GM12878 (cell line): ENCODE measurements around the gene BORCS6. TPM values are rescaled to one million over a fixed set of nuclear protein-coding genes. Genes with fewer than 3 reads are reported as not detected.

Experiments
- CBX3 ChIP-seq: fragments of 200-600 bp; sonication (generic); IDR thresholded peaks from 2 replicates; pipeline ENCODE4 v1.6.1; 2016; ENCODE audit warnings: low read depth, borderline replicate concordance
- CHD4 ChIP-seq: fragments of 200-600 bp; sonication (generic); IDR thresholded peaks from 2 replicates; pipeline ENCODE4 v1.6.1; 2016; ENCODE audit warnings: mild to moderate bottlenecking
- CTCF ChIP-seq, 3 experiments: IDR thresholded peaks in 2 of 3; conservative IDR thresholded peaks in 1 of 3; 2 replicates each; pipeline ENCODE4 v1.5.1; 2011; ENCODE audit warnings: low read depth in 3 of 3, low read length in 3 of 3, mild to moderate bottlenecking in 3 of 3, control low read depth in 2 of 3, moderate library complexity in 2 of 3, inconsistent platforms in 1 of 3, mixed read lengths in 1 of 3; ENCODE audit not compliant: control insufficient read depth in 2 of 3, insufficient read depth in 1 of 3; ENCODE audit errors: extremely low read depth in 1 of 3
- E2F4 ChIP-seq: IDR thresholded peaks from 2 replicates; pipeline ENCODE4 v1.6.1; 2012; ENCODE audit warnings: low read depth, low read length, improper control_type of control experiment
- FOXK2 ChIP-seq: fragments of 450-650 bp; IDR thresholded peaks from 2 replicates; pipeline ENCODE4 v1.6.1; 2017; ENCODE audit warnings: mild to moderate bottlenecking, moderate library complexity
- IRF5 ChIP-seq: fragments of 450-650 bp; IDR thresholded peaks from 2 replicates; pipeline ENCODE4 v1.6.1; 2017; ENCODE audit warnings: borderline replicate concordance
- MEF2B ChIP-seq: fragments of 450-650 bp; IDR thresholded peaks from 2 replicates; pipeline ENCODE4 v1.6.1; 2018; ENCODE audit warnings: mild to moderate bottlenecking, moderate library complexity; ENCODE audit not compliant: partially characterized antibody, poor library complexity, severe bottlenecking
- MYB ChIP-seq: fragments of 150-350 bp; IDR thresholded peaks from 2 replicates; pipeline ENCODE4 v1.6.1; 2014; ENCODE audit warnings: mild to moderate bottlenecking, low read depth, low read length, borderline replicate concordance
- MYC ChIP-seq: IDR thresholded peaks from 2 replicates; pipeline ENCODE4 v1.6.1; 2011; ENCODE audit warnings: mild to moderate bottlenecking, low read length, moderate library complexity, inconsistent platforms; ENCODE audit not compliant: insufficient read depth, insufficient replicate concordance, insufficient read length, severe bottlenecking
- NFYB ChIP-seq: IDR thresholded peaks from 2 replicates; pipeline ENCODE4 v1.6.1; 2011; ENCODE audit warnings: low read depth, mild to moderate bottlenecking, low read length, improper control_type of control experiment, moderate library complexity; ENCODE audit not compliant: insufficient read depth
- POU2F2 ChIP-seq: IDR thresholded peaks from 3 replicates; pipeline ENCODE4 v1.6.1; 2011; ENCODE audit warnings: low read depth, mild to moderate bottlenecking, low read length, borderline replicate concordance
- RB1 ChIP-seq: fragments of 450-650 bp; formaldehyde crosslinking; IDR thresholded peaks from 2 replicates; pipeline ENCODE4 v1.6.1; 2017; ENCODE audit warnings: mild to moderate bottlenecking, borderline replicate concordance
- RELA ChIP-seq: fragments of 450-650 bp; IDR thresholded peaks from 2 replicates; pipeline ENCODE4 v1.8.0; 2014; ENCODE audit warnings: borderline replicate concordance; ENCODE audit not compliant: partially characterized antibody
- TBL1XR1 ChIP-seq: IDR thresholded peaks from 2 replicates; pipeline ENCODE4 v1.6.1; 2012; ENCODE audit warnings: low read depth, low read length, improper control_type of control experiment
- YY1 ChIP-seq: IDR thresholded peaks from 2 replicates; pipeline ENCODE4 v1.6.1; 2011; ENCODE audit warnings: low read depth, mild to moderate bottlenecking, low read length
- ZBTB33 ChIP-seq: fragments of 450-650 bp; IDR thresholded peaks from 2 replicates; pipeline ENCODE4 v1.6.1; 2017; ENCODE audit warnings: mild to moderate bottlenecking
- ZNF622 ChIP-seq: fragments of 450-650 bp; IDR thresholded peaks from 2 replicates; pipeline ENCODE4 v1.6.1; 2017; ENCODE audit warnings: mild to moderate bottlenecking, inconsistent platforms
- ZNF687 ChIP-seq: fragments of 450-650 bp; IDR thresholded peaks from 2 replicates; pipeline ENCODE4 v1.6.1; 2017; ENCODE audit warnings: mild to moderate bottlenecking, moderate library complexity
- polyA plus RNA-seq, 11 experiments: library from polyadenylated mRNA; depleted of rRNA in 4 of 11; unstranded in 6 of 11; stranded (reverse) in 5 of 11; fragments of >200 nt; fragmentation: Nextera tagmentation in 4 of 11; fragmentation: Illumina TruSeq in 1 of 11; extraction: Ambion mirVana in 4 of 11; extraction: Trizol in 1 of 11; gene quantifications; 1 replicate in 1 of 11; 2 replicates in 10 of 11; pipeline versions ENCODE4 v1.2.1 to v1.2.3, GENCODE V29; 2011 to 2016; ENCODE audit warnings: inconsistent platforms in 2 of 11, missing spikeins in 2 of 11, low read depth in 1 of 11
- total RNA-seq, 4 experiments: library from RNA; depleted of rRNA in 3 of 4; stranded (reverse); fragments of >200 nt in 3 of 4; fragmentation: Illumina TruSeq in 1 of 4; extraction: Trizol in 1 of 4; gene quantifications; 2 replicates each; pipeline versions ENCODE4 v1.2.1 to v1.2.3, GENCODE V29; 2013 to 2021

Gene BORCS6
- total and polyA plus RNA-seq, 10 of the 15 experiments (the other 5 are each of a cell fraction or from before 2014, with no cell fraction given): 0.37 to 14.1 (median 6.7) TPM

- TF ChIP-seq E2F4: peak; percentile 72; the same call in 1 of the 2 replicates
- TF ChIP-seq YY1: peak; percentile 77; the same call in 1 of the 2 replicates
- peak; percentile 75; the same call in 1 of the 2 replicates for TF ChIP-seq TBL1XR1
- TF ChIP-seq POU2F2: peak; percentile 76
- TF ChIP-seq MYB: no peak
- peak; percentile 45 for TF ChIP-seq RELA
- TF ChIP-seq ZBTB33: no peak
- no peak for TF ChIP-seq ZNF622
- peak; percentile 68 to 78 (median 76) for TF ChIP-seq CTCF (IDR thresholded peaks at IDR 0.05 in 2 of 3, conservative IDR thresholded peaks at IDR 0.05 in 1 of 3; ENCODE audit: control insufficient read depth in 2 of 3, extremely low read depth in 1 of 3, insufficient read depth in 1 of 3, low read depth in 3 of 3, low read length in 3 of 3)
- TF ChIP-seq NFYB: no peak
- no peak; the same call in 1 of the 2 replicates for TF ChIP-seq ZNF687
- no peak for TF ChIP-seq MYC
- peak; percentile 47; the same call in 1 of the 2 replicates for TF ChIP-seq FOXK2
- TF ChIP-seq MEF2B: peak; percentile 61
- TF ChIP-seq CHD4: peak; percentile 47; the same call in 1 of the 2 replicates
- TF ChIP-seq IRF5: no peak; the same call in 1 of the 2 replicates
- peak; percentile 96; the same call in 1 of the 2 replicates for TF ChIP-seq RB1
- TF ChIP-seq CBX3: no peak
These were observed 51.2 kb downstream of the BORCS6 start (continued) for GRCh38 chr17:8138672-8139371.
